GM19240 (cell line): Measurements from ENCODE around the gene ITPKC.
"Not testable (repeated sequence)": the region's sequence is repeated elsewhere in the genome, so short reads cannot be mapped to it uniquely, and the experiment has no call there.

Experiments
- DNase-seq: peaks from one replicate; pipeline ENCODE4 v3.0.0; 2011; ENCODE audit warnings: low spot score; ENCODE audit not compliant: insufficient read length

ITPKC gene

DNA sequence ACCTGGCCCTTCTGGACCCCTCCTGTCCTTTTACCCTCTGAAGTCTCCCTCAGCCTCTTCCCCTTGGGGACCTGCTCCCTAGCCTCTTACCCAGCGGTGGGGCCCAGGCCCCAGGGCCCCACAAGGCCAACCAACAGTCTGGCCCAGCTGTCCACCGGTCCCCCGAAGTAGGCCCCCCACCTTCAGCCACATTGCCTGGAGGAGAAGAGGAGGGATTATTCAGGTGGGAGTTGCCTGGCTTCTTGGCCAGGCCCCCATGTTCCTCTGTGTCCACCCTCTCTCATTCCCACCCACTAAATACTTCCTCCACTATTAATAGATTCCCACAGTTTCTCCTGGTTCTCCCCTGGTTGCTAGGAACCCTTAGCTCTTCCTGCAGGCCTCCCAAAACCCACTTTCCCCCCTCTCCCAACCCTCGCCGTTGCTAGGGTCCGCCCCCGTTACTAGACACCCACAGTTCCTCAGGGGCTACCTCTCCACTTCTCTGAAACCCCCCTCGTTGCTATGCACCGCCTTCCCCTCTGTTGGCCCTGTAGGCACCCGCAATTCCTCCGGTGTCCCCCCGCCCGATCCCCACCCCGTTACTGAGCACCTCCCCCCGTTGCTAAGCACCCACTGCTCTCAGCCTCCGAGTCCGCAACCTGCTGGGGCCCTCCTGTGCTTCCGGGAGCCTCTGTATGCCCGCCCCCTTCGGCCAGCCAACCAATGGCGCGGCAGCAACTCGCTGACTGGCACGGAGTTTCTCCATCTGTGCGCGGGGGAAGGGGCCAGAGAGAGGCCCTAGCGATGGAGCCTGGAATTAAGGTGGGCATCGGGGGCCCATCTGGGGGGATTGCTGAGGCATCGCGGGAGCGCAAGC is 2.2 kb upstream of the ITPKC start:
- DNase-seq: peak; percentile 94

GRCh38 chr19:40716031-40716481 is 856 bp upstream of the ITPKC start:
- no peak for DNase-seq

DNA sequence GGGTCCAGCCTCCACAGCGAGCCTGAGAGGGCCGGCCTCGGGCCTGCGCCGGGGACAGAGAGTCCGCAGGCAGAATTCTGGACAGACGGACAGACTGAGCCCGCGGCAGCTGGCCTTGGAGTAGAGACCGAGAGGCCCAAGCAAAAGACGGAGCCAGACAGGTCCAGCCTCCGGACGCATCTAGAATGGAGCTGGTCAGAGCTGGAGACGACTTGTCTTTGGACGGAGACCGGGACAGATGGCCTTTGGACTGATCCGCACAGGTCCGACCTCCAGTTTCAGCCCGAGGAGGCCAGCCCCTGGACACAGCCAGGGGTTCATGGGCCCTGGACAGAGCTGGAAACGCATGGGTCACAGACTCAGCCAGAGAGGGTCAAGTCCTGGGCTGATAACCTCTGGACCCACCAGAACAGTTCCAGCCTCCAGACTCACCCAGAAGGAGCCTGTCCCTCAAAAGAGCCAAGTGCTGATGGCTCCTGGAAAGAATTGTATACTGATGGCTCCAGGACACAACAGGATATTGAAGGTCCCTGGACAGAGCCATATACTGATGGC is 490 bp downstream of the ITPKC start:
- no peak for DNase-seq

DNA sequence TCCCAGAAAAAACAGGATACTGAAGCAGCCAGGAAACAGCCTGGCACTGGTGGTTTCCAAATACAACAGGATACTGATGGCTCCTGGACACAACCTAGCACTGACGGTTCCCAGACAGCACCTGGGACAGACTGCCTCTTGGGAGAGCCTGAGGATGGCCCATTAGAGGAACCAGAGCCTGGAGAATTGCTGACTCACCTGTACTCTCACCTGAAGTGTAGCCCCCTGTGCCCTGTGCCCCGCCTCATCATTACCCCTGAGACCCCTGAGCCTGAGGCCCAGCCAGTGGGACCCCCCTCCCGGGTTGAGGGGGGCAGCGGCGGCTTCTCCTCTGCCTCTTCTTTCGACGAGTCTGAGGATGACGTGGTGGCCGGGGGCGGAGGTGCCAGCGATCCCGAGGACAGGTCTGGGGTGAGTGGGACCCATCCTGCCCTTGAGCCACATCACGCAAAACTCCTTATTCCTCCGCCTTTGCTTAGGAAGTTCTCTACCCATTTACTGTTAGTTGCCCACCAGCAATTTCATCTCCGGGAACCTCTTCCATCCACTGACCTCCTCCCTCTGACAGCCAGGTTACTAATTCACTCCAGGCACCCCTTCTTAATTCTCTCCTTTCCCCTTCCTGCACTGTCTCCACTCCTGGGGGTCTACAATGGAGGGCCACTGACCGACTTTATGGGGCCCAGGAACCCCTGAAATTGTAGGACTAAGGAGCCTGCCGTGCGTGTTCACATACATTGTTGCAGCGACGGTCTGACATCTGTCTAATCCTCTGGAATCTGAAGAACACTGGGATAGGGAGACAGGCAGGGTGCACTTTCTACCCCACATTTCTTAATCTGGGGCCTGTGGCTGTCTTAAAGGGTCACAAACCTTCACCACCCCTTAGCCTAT is 1.2 kb downstream of the ITPKC start:
- DNase-seq: no peak

GRCh38 chr19:40718774-40719391 is 2.0 kb downstream of the ITPKC start:
- no peak for DNase-seq

GRCh38 chr19:40719414-40719894 is 2.5 kb downstream of the ITPKC start:
- DNase-seq: no peak

DNA sequence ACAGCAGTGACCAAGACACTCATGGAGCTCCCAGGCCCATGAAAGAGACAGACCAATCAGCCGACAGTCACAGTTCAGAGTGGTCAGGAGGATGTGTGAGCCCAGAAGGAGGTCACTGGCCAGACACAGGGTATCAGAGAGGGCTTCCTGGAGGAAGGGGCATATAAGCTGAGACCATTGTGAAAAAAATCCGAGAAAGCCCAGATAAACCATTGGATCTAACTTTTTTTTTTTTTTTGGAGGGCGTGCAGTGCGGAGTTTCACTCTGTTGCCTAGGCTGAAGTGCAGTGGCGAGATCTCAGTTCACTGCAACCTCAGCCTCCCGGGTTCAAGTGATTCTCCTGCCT is 4.2 kb downstream of the ITPKC start:
- DNase-seq: no peak

DNA sequence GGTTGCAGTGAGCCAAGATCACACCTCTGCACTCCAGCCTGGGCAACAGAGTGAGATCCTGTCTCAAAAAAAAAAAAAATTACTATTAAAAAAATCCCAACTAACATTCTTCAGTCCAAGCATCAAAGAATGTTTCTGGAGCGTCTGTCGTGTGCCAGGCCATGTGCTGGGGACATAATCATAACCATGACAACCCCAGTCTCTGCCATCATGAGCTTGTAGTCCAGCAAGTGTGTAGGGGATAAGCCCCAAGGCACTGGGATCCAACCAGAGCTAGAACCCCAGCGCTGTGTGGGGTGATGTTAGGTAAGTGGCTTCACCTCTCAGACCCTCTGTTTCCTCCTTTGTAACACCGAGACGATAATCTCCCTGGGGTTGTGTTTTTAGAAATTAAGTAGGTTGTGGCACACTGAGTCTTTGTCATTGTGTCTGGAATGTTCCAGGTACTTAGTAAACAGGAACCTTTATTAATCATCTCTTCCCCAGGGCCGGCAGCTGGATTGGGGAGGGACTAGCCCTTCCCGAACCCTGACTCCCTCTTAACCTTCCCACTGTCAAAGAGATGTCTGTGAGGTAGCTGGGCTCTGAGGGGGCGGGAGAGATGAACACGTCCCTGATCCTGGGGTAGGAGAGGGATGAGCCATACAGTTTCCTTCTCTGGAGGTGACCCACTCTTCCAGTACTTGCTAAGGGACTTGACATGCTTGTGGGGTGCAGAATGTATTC is 5.2 kb downstream of the ITPKC start:
- DNase-seq: no peak

GRCh38 chr19:40723661-40724254 is 6.8 kb downstream of the ITPKC start:
- DNase-seq: no peak

DNA sequence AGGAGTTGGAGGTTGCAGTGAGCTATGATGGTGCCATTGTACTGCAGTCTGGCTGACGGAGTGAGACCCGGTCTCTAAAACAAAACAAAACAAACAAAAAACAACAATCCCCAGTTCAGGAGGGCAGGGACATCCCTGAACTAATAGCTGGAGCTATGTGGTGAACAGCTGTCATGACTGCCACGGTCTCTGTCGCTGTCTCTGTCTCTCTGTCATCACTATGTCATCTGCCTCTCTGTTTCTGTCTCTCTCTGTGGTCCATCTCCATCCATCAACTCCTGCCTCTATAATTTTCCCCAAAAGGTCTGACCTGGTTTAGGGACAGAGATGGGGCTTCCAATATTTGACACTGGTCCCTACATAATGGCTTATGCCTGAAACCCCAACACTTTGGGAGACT is 7.4 kb downstream of the ITPKC start:
- no peak for DNase-seq

DNA sequence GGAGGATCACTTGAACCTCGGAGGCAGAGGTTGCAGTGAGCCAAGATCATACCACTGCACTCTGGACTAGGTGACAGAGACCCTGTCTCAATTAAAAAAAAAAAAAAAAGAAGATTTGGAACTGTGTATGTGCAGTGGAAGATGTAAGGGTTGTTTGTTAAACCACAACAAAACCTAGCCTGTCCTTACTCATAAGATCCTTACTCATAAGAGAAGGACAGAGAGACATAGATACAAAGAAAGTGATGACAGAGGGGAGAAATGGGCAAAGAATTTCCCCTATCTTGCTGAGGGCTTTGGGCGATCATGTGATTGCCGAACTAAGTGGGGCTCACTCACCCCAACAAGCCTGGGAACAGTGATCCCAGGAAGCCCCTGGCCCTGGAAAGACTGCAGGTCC is 7.9 kb downstream of the ITPKC start:
- no peak for DNase-seq

GRCh38 chr19:40726279-40726678 is 9.4 kb downstream of the ITPKC start:
- DNase-seq: no peak

DNA sequence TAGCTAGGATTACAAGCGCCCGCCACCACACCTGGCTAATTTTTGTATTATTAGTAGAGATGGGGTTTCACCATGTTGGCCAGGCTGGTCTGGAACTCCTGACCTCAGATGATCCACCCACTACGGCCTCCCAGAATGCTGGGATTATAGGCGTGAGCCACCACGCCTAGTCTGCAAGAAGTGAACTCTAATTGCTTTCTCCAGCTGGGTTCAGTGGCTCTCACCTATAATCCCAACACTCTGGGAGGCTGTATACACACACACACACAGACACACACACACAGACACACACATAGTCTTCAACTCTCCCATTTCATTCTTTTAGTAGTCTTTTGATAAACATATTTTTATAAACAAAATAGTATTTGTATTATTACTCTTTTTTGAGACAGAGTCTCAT is 13.2 kb downstream of the ITPKC start:
- not testable (repeated sequence) for DNase-seq

DNA sequence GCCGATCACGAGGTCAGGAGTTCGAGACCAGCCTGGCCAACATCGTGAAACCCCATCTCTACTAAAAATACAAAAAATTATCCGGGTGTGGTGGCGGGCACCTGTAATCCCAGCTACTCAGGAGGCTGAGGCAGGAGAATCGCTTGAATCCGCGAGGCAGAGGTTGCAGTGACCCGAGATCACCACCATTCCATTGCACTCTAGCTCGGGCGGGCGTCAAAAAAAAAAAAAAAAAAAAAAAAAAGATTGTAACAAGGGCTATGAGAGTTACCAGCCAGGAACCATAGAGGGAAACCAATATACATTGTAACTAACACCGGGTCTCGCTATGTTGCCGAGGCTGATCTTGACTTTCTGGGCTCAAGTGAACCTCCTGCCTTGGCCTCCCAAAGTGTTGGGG is 15.4 kb downstream of the ITPKC start:
- not testable (repeated sequence) for DNase-seq

DNA sequence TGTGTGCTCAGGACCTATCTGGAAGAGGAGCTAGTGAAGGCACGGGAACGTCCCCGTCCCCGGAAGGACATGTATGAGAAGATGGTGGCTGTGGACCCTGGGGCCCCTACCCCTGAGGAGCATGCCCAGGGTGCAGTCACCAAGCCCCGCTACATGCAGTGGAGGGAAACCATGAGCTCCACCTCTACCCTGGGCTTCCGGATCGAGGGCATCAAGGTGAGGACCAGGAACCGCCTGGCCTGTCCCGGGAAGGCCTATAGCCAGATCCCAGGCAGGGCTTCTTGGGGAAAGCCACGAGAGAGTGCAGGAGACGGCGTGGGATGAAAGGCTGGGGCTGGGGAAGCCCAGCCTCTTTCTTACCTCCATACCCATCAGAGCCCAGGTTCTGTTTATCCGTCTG is 16.2 kb downstream of the ITPKC start:
- no peak for DNase-seq

GRCh38 chr19:40735013-40735771 is 18.3 kb downstream of the ITPKC start:
- DNase-seq: no peak

- DNase-seq: no peak
Observed at GRCh38 chr19:40736661-40737060, 19.7 kb downstream of the ITPKC start.

GRCh38 chr19:40737102-40737644 is 20.3 kb downstream of the ITPKC start:
- no peak for DNase-seq

- no peak for DNase-seq
Observed at GRCh38 chr19:40739030-40739839, 22.3 kb downstream of the ITPKC start.
